Neural progenitor cell (in vitro differentiated cells): ENCODE measurements around the gene ZNF490. TPM values are rescaled to one million over a fixed set of nuclear protein-coding genes. Genes with fewer than 3 reads are reported as not detected.

ENCODE experiments used
- DNase-seq: peaks from one replicate; pipeline ENCODE4 v3.0.0-alpha.2; 2016; ENCODE audit warnings: low spot score
- H2AFZ ChIP-seq: fragments of 200-600 bp; sonication (generic); replicated peaks from 2 replicates; pipeline ENCODE4 v1.6.1; 2016; ENCODE audit warnings: antibody characterized with exemption
- H3F3A ChIP-seq: fragments of 200-600 bp; sonication (generic); 2 replicates; pipeline ENCODE4 v1.6.1; 2016; ENCODE audit warnings: antibody characterized with exemption, low read depth
- H3K27ac ChIP-seq: fragments of 200-600 bp; sonication (generic); 2 replicates; pipeline ENCODE4 v1.5.1; 2016; ENCODE audit warnings: mild to moderate bottlenecking
- H3K27me3 ChIP-seq: fragments of 200-600 bp; sonication (generic); 2 replicates; pipeline ENCODE4 v1.6.1; 2016; ENCODE audit warnings: mild to moderate bottlenecking, moderate library complexity
- H3K36me3 ChIP-seq: fragments of 200-600 bp; sonication (generic); 2 replicates; pipeline ENCODE4 v1.5.1; 2016
- H3K4me1 ChIP-seq: fragments of 200-600 bp; sonication (generic); 2 replicates; pipeline ENCODE4 v1.6.1; 2016; ENCODE audit warnings: mixed run types
- H3K4me2 ChIP-seq: fragments of 200-600 bp; sonication (generic); 2 replicates; pipeline ENCODE4 v1.6.1; 2016
- H3K4me3 ChIP-seq: fragments of 200-600 bp; sonication (generic); 2 replicates; pipeline ENCODE4 v1.5.1; 2016
- H3K79me2 ChIP-seq: fragments of 200-600 bp; sonication (generic); 2 replicates; pipeline ENCODE4 v1.6.1; 2016; ENCODE audit warnings: low read depth
- H3K9ac ChIP-seq: fragments of 200-600 bp; sonication (generic); 2 replicates; pipeline ENCODE4 v1.6.1; 2016
- H3K9me3 ChIP-seq: fragments of 200-600 bp; sonication (generic); 2 replicates; pipeline ENCODE4 v1.5.1; 2016; ENCODE audit warnings: low read depth
- H4K20me1 ChIP-seq: fragments of 200-600 bp; sonication (generic); 2 replicates; pipeline ENCODE4 v1.6.1; 2016; ENCODE audit warnings: low read depth
- H3K27ac Mint-ChIP-seq: 3 replicates; pipeline ENCODE4 v1.8.0; 2021; ENCODE audit warnings: mixed read lengths
- H3K27me3 Mint-ChIP-seq: 2 replicates; pipeline ENCODE4 v1.8.0; 2022; ENCODE audit warnings: low read depth, mild to moderate bottlenecking, inconsistent platforms, moderate library complexity, mixed read lengths; ENCODE audit not compliant: insufficient read depth
- H3K36me3 Mint-ChIP-seq: 3 replicates; pipeline ENCODE4 v1.8.0; 2021; ENCODE audit warnings: mixed read lengths
- H3K4me1 Mint-ChIP-seq: 3 replicates; pipeline ENCODE4 v1.8.0; 2021; ENCODE audit warnings: mixed read lengths
- H3K4me3 Mint-ChIP-seq: 3 replicates; pipeline ENCODE4 v1.8.0; 2021; ENCODE audit warnings: mild to moderate bottlenecking, moderate library complexity, mixed read lengths
- H3K9me3 Mint-ChIP-seq: 3 replicates; pipeline ENCODE4 v1.8.0; 2020; ENCODE audit warnings: mixed read lengths
- CTCF ChIP-seq: fragments of 200-600 bp; sonication (generic); IDR thresholded peaks from 2 replicates; pipeline ENCODE4 v1.5.1; 2017; ENCODE audit warnings: antibody characterized with exemption, mild to moderate bottlenecking
- EZH2 ChIP-seq: fragments of 200-600 bp; sonication (generic); IDR thresholded peaks from 2 replicates; pipeline ENCODE4 v1.6.1; 2017; ENCODE audit warnings: antibody characterized with exemption, mild to moderate bottlenecking, moderate library complexity
- EZH2phosphoT487 ChIP-seq: fragments of 200-600 bp; sonication (generic); IDR thresholded peaks from 2 replicates; pipeline ENCODE4 v1.6.1; 2017; ENCODE audit warnings: antibody characterized with exemption
- total RNA-seq: library from RNA; depleted of rRNA; stranded (reverse); fragments of >200 nt; gene quantifications from 2 replicates; pipeline ENCODE4 v1.2.3, GENCODE V29; 2015; ENCODE audit warnings: low replicate concordance

The ZNF490 gene
- total RNA-seq, 1 donor from 2014 or later, result 16.7 TPM

DNA sequence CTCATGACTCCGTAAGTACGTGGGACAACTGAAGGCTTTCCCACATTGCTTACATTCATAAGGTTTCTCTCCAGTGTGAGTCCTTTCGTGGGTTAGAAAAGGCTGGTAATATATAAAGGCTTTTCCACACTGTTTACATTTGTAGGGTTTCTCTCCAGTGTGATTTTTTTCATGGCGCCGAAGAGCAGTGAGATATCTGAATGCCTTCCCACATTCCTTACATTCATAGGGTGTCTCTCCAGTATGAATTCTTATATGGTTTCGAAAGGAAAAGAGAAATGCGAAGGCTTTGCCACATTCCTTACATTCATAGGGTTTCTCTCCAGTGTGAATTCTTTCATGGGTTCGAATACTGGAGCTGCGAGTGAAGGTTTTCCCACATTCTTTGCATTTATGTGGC, 29.5 kb downstream of the ZNF490 start:
- H3K27ac Mint-ChIP-seq, result no peak overlapping the region
- peaks cover 27% of the 10 kb centered on the region for H3K36me3 ChIP-seq
- H3K27me3 ChIP-seq, result no peaks in the 10 kb centered on the region
- no peaks in the 10 kb centered on the region for H3K4me1 ChIP-seq
- peaks cover 50% of the 10 kb centered on the region for H3K36me3 Mint-ChIP-seq
- H3K4me1 Mint-ChIP-seq, result no peaks in the 10 kb centered on the region
- no peaks in the 10 kb centered on the region for H3F3A ChIP-seq
- H3K4me2 ChIP-seq, result no peak overlapping the region
- H3K9ac ChIP-seq, result no peak overlapping the region
- peaks cover 2% of the 10 kb centered on the region for H3K27me3 Mint-ChIP-seq
- H3K9me3 ChIP-seq, result peaks cover 18% of the 10 kb centered on the region
- H3K9me3 Mint-ChIP-seq, result peaks cover 47% of the 10 kb centered on the region
- no peak for DNase-seq
- H3K27ac ChIP-seq, result no peak overlapping the region
- TF ChIP-seq CTCF, result no peak
- no peak for TF ChIP-seq EZH2
- TF ChIP-seq EZH2phosphoT487, result no peak
- no peaks in the 10 kb centered on the region for H3K79me2 ChIP-seq
- no peaks in the 10 kb centered on the region for H4K20me1 ChIP-seq
- H3K4me3 ChIP-seq, result no peak overlapping the region
- no peak overlapping the region for H2AFZ ChIP-seq
- no peak overlapping the region for H3K4me3 Mint-ChIP-seq

DNA sequence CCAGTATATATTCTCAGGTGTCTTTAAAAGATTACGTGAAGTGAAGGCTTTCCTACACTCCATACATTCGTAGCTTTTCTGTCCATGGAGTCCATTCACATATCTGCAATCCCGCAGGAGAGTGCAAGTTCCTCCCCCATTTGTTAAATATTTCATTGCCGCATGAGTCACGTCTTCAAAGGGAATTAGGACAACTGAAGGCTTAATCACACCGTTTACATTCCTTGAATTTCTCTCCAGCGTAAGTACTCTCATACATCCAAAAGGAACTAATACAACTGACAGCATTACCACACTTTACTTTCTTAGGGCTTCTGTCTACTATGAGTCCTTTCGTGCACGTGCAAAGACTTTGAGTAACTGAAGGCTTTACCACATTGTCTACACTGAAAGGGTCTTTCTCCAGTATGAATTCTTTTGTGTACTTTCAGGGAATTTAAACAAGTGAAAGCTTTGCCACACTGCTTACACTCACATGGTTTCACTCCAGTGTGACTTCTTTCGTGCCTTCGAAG, 30.4 kb downstream of the ZNF490 start:
- H3K4me3 Mint-ChIP-seq, result no peak overlapping the region
- Histone ChIP-seq H3K9ac (no peak overlapping the region), H3K4me3 (no peak overlapping the region), H3K36me3 (peaks cover 27% of the 10 kb centered on the region), H3K4me1 (no peaks in the 10 kb centered on the region), H3K79me2 (no peaks in the 10 kb centered on the region), H3K4me2 (no peak overlapping the region), H4K20me1 (no peaks in the 10 kb centered on the region), H3K27me3 (no peaks in the 10 kb centered on the region), H3K9me3 (peaks cover 18% of the 10 kb centered on the region), H3F3A (no peaks in the 10 kb centered on the region), H3K27ac (no peak overlapping the region), H2AFZ (no peak overlapping the region)
- H3K4me1 Mint-ChIP-seq, result no peaks in the 10 kb centered on the region
- TF ChIP-seq EZH2 (no peak), EZH2phosphoT487 (no peak), CTCF (no peak)
- H3K9me3 Mint-ChIP-seq, result peaks cover 49% of the 10 kb centered on the region
- H3K36me3 Mint-ChIP-seq, result peaks cover 53% of the 10 kb centered on the region
- peaks cover 2% of the 10 kb centered on the region for H3K27me3 Mint-ChIP-seq
- DNase-seq, result no peak
- no peak overlapping the region for H3K27ac Mint-ChIP-seq

GRCh38 chr19:12578641-12579040, 32.0 kb downstream of the ZNF490 start:
- H3K27ac Mint-ChIP-seq, result no peak overlapping the region
- peaks cover 18% of the 10 kb centered on the region for H3K9me3 ChIP-seq
- H3K27me3 ChIP-seq, result no peaks in the 10 kb centered on the region
- H3K4me3 Mint-ChIP-seq, result no peak overlapping the region
- H4K20me1 ChIP-seq, result no peaks in the 10 kb centered on the region
- TF ChIP-seq EZH2 (no peak), EZH2phosphoT487 (no peak), CTCF (no peak)
- peaks cover 56% of the 10 kb centered on the region for H3K9me3 Mint-ChIP-seq
- H3K36me3 Mint-ChIP-seq, result peaks cover 56% of the 10 kb centered on the region
- no peaks in the 10 kb centered on the region for H3F3A ChIP-seq
- H3K4me1 ChIP-seq, result no peaks in the 10 kb centered on the region
- peaks cover 4% of the 10 kb centered on the region for H3K27me3 Mint-ChIP-seq
- H3K27ac ChIP-seq, result no peak overlapping the region
- no peaks in the 10 kb centered on the region for H3K79me2 ChIP-seq
- H3K4me2 ChIP-seq, result no peak overlapping the region
- H2AFZ ChIP-seq, result no peak overlapping the region
- H3K36me3 ChIP-seq, result peaks cover 27% of the 10 kb centered on the region
- no peak for DNase-seq
- H3K9ac ChIP-seq, result no peak overlapping the region
- no peak overlapping the region for H3K4me3 ChIP-seq
- H3K4me1 Mint-ChIP-seq, result no peaks in the 10 kb centered on the region
